Fibroblast of lung (primary cell): ENCODE data around the gene ESPN. TPM values are rescaled to one million over a fixed set of nuclear protein-coding genes. Genes with fewer than 3 reads are reported as not detected.
A peak's percentile ranks its signal among the peaks of the same experiment; 100 is the strongest.

Experiments
- DNase-seq, 2 donors: peaks; one replicate each; pipeline versions ENCODE4 v3.0.0 to v3.0.0-alpha.2; 2010; ENCODE audit warnings: low read depth in 2 of 2
- H2AFZ ChIP-seq: 2 replicates; pipeline ENCODE4 v1.5.1; 2012; ENCODE audit warnings: low read length, control low read depth, inconsistent platforms
- H3K27ac ChIP-seq: 2 replicates; pipeline ENCODE4 v1.5.1; 2011; ENCODE audit warnings: low read length, control low read depth; ENCODE audit not compliant: insufficient read depth
- H3K27me3 ChIP-seq: 2 replicates; pipeline ENCODE4 v1.5.1; 2011; ENCODE audit warnings: mild to moderate bottlenecking, low read length; ENCODE audit not compliant: control insufficient read depth, insufficient read depth
- H3K36me3 ChIP-seq: 2 replicates; pipeline ENCODE4 v1.5.1; 2011; ENCODE audit warnings: low read length; ENCODE audit not compliant: control insufficient read depth, insufficient read depth
- H3K4me1 ChIP-seq: 2 replicates; pipeline ENCODE4 v1.5.1; 2011; ENCODE audit warnings: low read length; ENCODE audit not compliant: control insufficient read depth, insufficient read depth; ENCODE audit errors: extremely low read depth
- H3K4me2 ChIP-seq: 2 replicates; pipeline ENCODE4 v1.5.1; 2011; ENCODE audit warnings: low read length, control low read depth; ENCODE audit not compliant: insufficient read depth; ENCODE audit errors: extremely low read depth
- H3K4me3 ChIP-seq, 4 experiments: fragments of 200-600 bp in 1 of 4; sonication (generic) in 1 of 4; replicated peaks in 1 of 4; 2 replicates each; pipeline ENCODE4 v1.5.1; 2011 to 2016; ENCODE audit warnings: low read length in 4 of 4, low read depth in 3 of 4, mild to moderate bottlenecking in 3 of 4, control low read depth in 2 of 4, inconsistent platforms in 1 of 4, mixed read lengths in 1 of 4; ENCODE audit not compliant: insufficient read depth in 1 of 4; ENCODE audit errors: control extremely low read depth in 1 of 4
- H3K79me2 ChIP-seq: 2 replicates; pipeline ENCODE4 v1.5.1; 2012; ENCODE audit warnings: mild to moderate bottlenecking, low read length, inconsistent platforms; ENCODE audit not compliant: control insufficient read depth, insufficient read depth
- H3K9ac ChIP-seq: 2 replicates; pipeline ENCODE4 v1.5.1; 2011; ENCODE audit warnings: mild to moderate bottlenecking, low read length, control low read depth; ENCODE audit not compliant: insufficient read depth
- H3K9me3 ChIP-seq: 2 replicates; pipeline ENCODE4 v1.5.1; 2012; ENCODE audit warnings: low read depth, low read length; ENCODE audit not compliant: control insufficient read depth, insufficient read depth
- H4K20me1 ChIP-seq: 2 replicates; pipeline ENCODE4 v1.5.1; 2011; ENCODE audit warnings: low read length; ENCODE audit not compliant: control insufficient read depth, insufficient read depth; ENCODE audit errors: extremely low read depth
- CTCF ChIP-seq, 2 donors: IDR thresholded peaks in 1 of 2; conservative IDR thresholded peaks in 1 of 2; 1 replicate in 1 of 2; 2 replicates in 1 of 2; pipeline ENCODE4 v1.5.1; 2011 to 2012; ENCODE audit warnings: low read length in 2 of 2, control low read depth in 1 of 2, inconsistent platforms in 1 of 2, low read depth in 1 of 2, mild to moderate bottlenecking in 1 of 2
- EZH2 ChIP-seq: IDR thresholded peaks from 2 replicates; pipeline ENCODE4 v1.5.1; 2012; ENCODE audit warnings: low read length, control low read depth, mild to moderate bottlenecking; ENCODE audit errors: missing control alignments
- polyA plus RNA-seq, 2 donors: library from polyadenylated mRNA; depleted of rRNA in 1 of 2; stranded (reverse) in 1 of 2; unstranded in 1 of 2; fragments of >200 nt; gene quantifications; 2 replicates each; pipeline ENCODE4 v1.2.1, GENCODE V29; 2011 to 2012; ENCODE audit warnings: missing spikeins in 1 of 2
- total RNA-seq: library from RNA; depleted of rRNA; stranded (reverse); fragments of >200 nt; gene quantifications from 2 replicates; pipeline ENCODE4 v1.2.1, GENCODE V29; 2014

Gene ESPN
- total and polyA plus RNA-seq, 2 donors (not counting 1 experiment from before 2014, with no cell fraction given): not detected

GRCh38 chr1:6472391-6472790 is 47.8 kb downstream of the ESPN start:
- Histone ChIP-seq H3K4me3 (no peak overlapping the region), H3K27ac (no peak overlapping the region), H3K79me2 (no peaks in the 10 kb centered on the region), H2AFZ (no peak overlapping the region), H3K27me3 (no peaks in the 10 kb centered on the region), H3K4me1 (no peaks in the 10 kb centered on the region), H4K20me1 (no peaks in the 10 kb centered on the region), H3K9me3 (no peaks in the 10 kb centered on the region), H3K9ac (no peak overlapping the region), H3K4me2 (no peak overlapping the region), H3K36me3 (no peaks in the 10 kb centered on the region)
- no peak for DNase-seq
- TF ChIP-seq CTCF (conservative IDR thresholded peaks at IDR 0.05 in 1 of 2, IDR thresholded peaks at IDR 0.05 in 1 of 2; ENCODE audit: low read depth in 1 of 2, low read length in 2 of 2) (peak in 1 of 2 donors; percentile 26), EZH2 (no peak)

GRCh38 chr1:6473156-6473555 is 48.6 kb downstream of the ESPN start:
- H3K4me2 ChIP-seq: no peak overlapping the region
- no peak for DNase-seq
- no peaks in the 10 kb centered on the region for H3K27me3 ChIP-seq
- H2AFZ ChIP-seq: no peak overlapping the region
- H3K9me3 ChIP-seq: no peaks in the 10 kb centered on the region
- H3K79me2 ChIP-seq: no peaks in the 10 kb centered on the region
- TF ChIP-seq EZH2: no peak
- TF ChIP-seq CTCF (conservative IDR thresholded peaks at IDR 0.05 in 1 of 2, IDR thresholded peaks at IDR 0.05 in 1 of 2; ENCODE audit: low read depth in 1 of 2, low read length in 2 of 2): no peak
- no peaks in the 10 kb centered on the region for H3K4me1 ChIP-seq
- H3K36me3 ChIP-seq: no peaks in the 10 kb centered on the region
- H3K27ac ChIP-seq: no peak overlapping the region
- no peak overlapping the region for H3K9ac ChIP-seq
- H4K20me1 ChIP-seq: no peaks in the 10 kb centered on the region
- H3K4me3 ChIP-seq: no peak overlapping the region

GRCh38 chr1:6473974-6474814 is 49.6 kb downstream of the ESPN start:
- Histone ChIP-seq H4K20me1 (no peaks in the 10 kb centered on the region), H3K4me2 (no peak overlapping the region), H3K4me1 (no peaks in the 10 kb centered on the region), H3K27ac (no peak overlapping the region), H3K36me3 (no peaks in the 10 kb centered on the region), H3K9ac (no peak overlapping the region), H3K4me3 (no peak overlapping the region), H3K9me3 (no peaks in the 10 kb centered on the region), H3K27me3 (no peaks in the 10 kb centered on the region), H3K79me2 (no peaks in the 10 kb centered on the region), H2AFZ (no peak overlapping the region)
- TF ChIP-seq EZH2 (no peak), CTCF (conservative IDR thresholded peaks at IDR 0.05 in 1 of 2, IDR thresholded peaks at IDR 0.05 in 1 of 2; ENCODE audit: low read depth in 1 of 2, low read length in 2 of 2) (no peak)
- no peak for DNase-seq
